Neuronal stem cell (in vitro differentiated cells): ENCODE results near the gene SMIM33. TPM values are rescaled to one million over a fixed set of nuclear protein-coding genes. Genes with fewer than 3 reads are reported as not detected.
A peak's percentile ranks its signal among the peaks of the same experiment; 100 is the strongest.

Source experiments
- DNase-seq: peaks from one replicate; pipeline ENCODE4 v3.0.0-alpha.2; 2013; ENCODE audit warnings: low spot score
- H2AFZ ChIP-seq: one replicate; pipeline ENCODE4 v1.6.1; 2013; ENCODE audit warnings: mild to moderate bottlenecking, low read length, inconsistent platforms
- H2AK5ac ChIP-seq: 2 replicates; pipeline ENCODE4 v1.6.1; 2013; ENCODE audit warnings: low read depth, mild to moderate bottlenecking, inconsistent platforms, low read length, moderate library complexity, mixed read lengths
- H2BK120ac ChIP-seq: 2 replicates; pipeline ENCODE4 v1.6.1; 2013; ENCODE audit warnings: low read depth, mild to moderate bottlenecking, inconsistent platforms, low read length, moderate library complexity, mixed read lengths
- H2BK12ac ChIP-seq: one replicate; pipeline ENCODE4 v1.6.1; 2013; ENCODE audit warnings: low read length, inconsistent platforms
- H2BK15ac ChIP-seq: 2 replicates; pipeline ENCODE4 v1.6.1; 2013; ENCODE audit warnings: mild to moderate bottlenecking, low read length, inconsistent platforms, mixed read lengths
- H2BK5ac ChIP-seq: one replicate; pipeline ENCODE4 v1.6.1; 2013; ENCODE audit warnings: inconsistent platforms, mild to moderate bottlenecking, low read length, moderate library complexity
- H3K14ac ChIP-seq: one replicate; pipeline ENCODE4 v1.6.1; 2013; ENCODE audit warnings: low read length, inconsistent platforms
- H3K18ac ChIP-seq: 2 replicates; pipeline ENCODE4 v1.6.1; 2013; ENCODE audit warnings: low read length, inconsistent platforms
- H3K23ac ChIP-seq: 2 replicates; pipeline ENCODE4 v1.6.1; 2013; ENCODE audit warnings: low read depth, mild to moderate bottlenecking, mixed read lengths, low read length, inconsistent platforms; ENCODE audit not compliant: poor library complexity
- H3K27ac ChIP-seq: replicated peaks from 3 replicates; pipeline ENCODE4 v1.5.1; 2013; ENCODE audit warnings: low read length, inconsistent platforms
- H3K27me3 ChIP-seq, 3 experiments: 2 replicates each; pipeline ENCODE4 v1.6.1; 2013; ENCODE audit warnings: low read length in 3 of 3, mild to moderate bottlenecking in 2 of 3, inconsistent platforms in 1 of 3, low read depth in 1 of 3, mixed read lengths in 1 of 3, moderate library complexity in 1 of 3; ENCODE audit not compliant: control insufficient read depth in 3 of 3, insufficient read depth in 3 of 3
- H3K36me3 ChIP-seq, 2 donors: replicated peaks in 1 of 2; 2 replicates each; pipeline ENCODE4 v1.6.1; 2013; ENCODE audit warnings: low read length in 2 of 2; ENCODE audit not compliant: control insufficient read depth in 2 of 2, insufficient read depth in 2 of 2
- H3K4ac ChIP-seq: 2 replicates; pipeline ENCODE4 v1.6.1; 2013; ENCODE audit warnings: inconsistent platforms, mild to moderate bottlenecking, low read length, moderate library complexity
- H3K4me1 ChIP-seq, 2 donors: 1 replicate in 1 of 2; 2 replicates in 1 of 2; pipeline ENCODE4 v1.6.1; 2013; ENCODE audit warnings: low read length in 2 of 2, low read depth in 1 of 2; ENCODE audit not compliant: control insufficient read depth in 2 of 2, insufficient read depth in 1 of 2
- H3K4me2 ChIP-seq: one replicate; pipeline ENCODE4 v1.6.1; 2013; ENCODE audit warnings: mild to moderate bottlenecking, low read length, inconsistent platforms; ENCODE audit not compliant: insufficient read depth, poor library complexity, severe bottlenecking
- H3K4me3 ChIP-seq, 2 donors: 2 replicates each; pipeline ENCODE4 v1.5.1; 2013; ENCODE audit warnings: low read length in 2 of 2, mild to moderate bottlenecking in 2 of 2, inconsistent platforms in 1 of 2, moderate library complexity in 1 of 2
- H3K79me1 ChIP-seq: one replicate; pipeline ENCODE4 v1.6.1; 2013; ENCODE audit warnings: low read depth, mild to moderate bottlenecking, inconsistent platforms, low read length, moderate library complexity
- H3K9ac ChIP-seq: one replicate; pipeline ENCODE4 v1.6.1; 2013; ENCODE audit warnings: mild to moderate bottlenecking, low read depth, low read length, inconsistent platforms; ENCODE audit not compliant: poor library complexity
- H3K9me3 ChIP-seq, 2 donors: replicated peaks in 1 of 2; 2 replicates each; pipeline versions ENCODE3 to v1.6.1; 2013; ENCODE audit warnings: low read length in 2 of 2, mild to moderate bottlenecking in 2 of 2, inconsistent platforms in 1 of 2, low read depth in 1 of 2, mixed read lengths in 1 of 2, moderate library complexity in 1 of 2; ENCODE audit not compliant: control insufficient read depth in 2 of 2, insufficient read depth in 1 of 2
- H4K8ac ChIP-seq: one replicate; pipeline ENCODE4 v1.6.1; 2013; ENCODE audit warnings: low read depth, mild to moderate bottlenecking, inconsistent platforms, low read length, moderate library complexity
- H4K91ac ChIP-seq: one replicate; pipeline ENCODE4 v1.6.1; 2013; ENCODE audit warnings: low read length, low read depth, mild to moderate bottlenecking, inconsistent platforms; ENCODE audit not compliant: poor library complexity
- WGBS, 2 donors: extraction: QIAGEN DNeasy Blood & Tissue Kit; methylation state at CpG; one replicate each; pipeline ENCODE4 v1.1.7; 2013; ENCODE audit warnings: missing lambda C conversion rate in 2 of 2, mixed read lengths in 1 of 2; ENCODE audit not compliant: insufficient read length in 2 of 2, insufficient replicate concordance in 1 of 2; ENCODE audit errors: extremely low coverage in 2 of 2; 5-methylcytosine and 5-hydroxymethylcytosine counted together
- small RNA-seq: library from polyadenylated mRNA; stranded (forward); fragments of <200 nt; extraction: miRNeasy Mini kit (QIAGEN cat#:217004); gene quantifications from one replicate; pipeline ENCODE3, GENCODE V24; 2013; ENCODE audit not compliant: insufficient read depth

SMIM33 gene

GRCh38 chr5:139517683-139518564, 47.1 kb downstream of the SMIM33 start:
- no peaks in the 10 kb centered on the region for H3K9me3 ChIP-seq
- H2AK5ac ChIP-seq: no peak overlapping the region
- no peak overlapping the region for H4K91ac ChIP-seq
- peak overlapping the region; percentile 85 for H2AFZ ChIP-seq
- H3K27me3 ChIP-seq: no peaks in the 10 kb centered on the region
- no peak overlapping the region for H2BK120ac ChIP-seq
- WGBS, 2 donors: no CpG with 5 or more reads among the region's 56 CpGs
- peak overlapping the region; percentile 54 for H3K4me2 ChIP-seq
- H4K8ac ChIP-seq: peak overlapping the region; percentile 3
- no peak overlapping the region for H3K4ac ChIP-seq
- H3K4me3 ChIP-seq: peak overlapping the region; percentile 47 to 79
- peak; percentile 90 for DNase-seq
- H3K14ac ChIP-seq: no peak overlapping the region
- peaks cover 3 to 7% of the 10 kb centered on the region in 2 donors for H3K4me1 ChIP-seq
- H3K23ac ChIP-seq: peak overlapping the region; percentile 90
- no peak overlapping the region for H2BK12ac ChIP-seq
- peak overlapping the region; percentile 77 for H3K27ac ChIP-seq
- H3K79me1 ChIP-seq: no peaks in the 10 kb centered on the region
- H2BK5ac ChIP-seq: no peak overlapping the region
- H3K9ac ChIP-seq: peak overlapping the region; percentile 75
- no peaks in the 10 kb centered on the region for H3K36me3 ChIP-seq
- H3K18ac ChIP-seq: peak overlapping the region; percentile 95
- H2BK15ac ChIP-seq: no peak overlapping the region

Small RNA genes within 50 kb of the gene (small RNA-seq; reads per million reads assigned to genes)
- not detected for gene RNU5B-4P
